ENCODE data around the gene ZNF219.

Gene ZNF219

DNA sequence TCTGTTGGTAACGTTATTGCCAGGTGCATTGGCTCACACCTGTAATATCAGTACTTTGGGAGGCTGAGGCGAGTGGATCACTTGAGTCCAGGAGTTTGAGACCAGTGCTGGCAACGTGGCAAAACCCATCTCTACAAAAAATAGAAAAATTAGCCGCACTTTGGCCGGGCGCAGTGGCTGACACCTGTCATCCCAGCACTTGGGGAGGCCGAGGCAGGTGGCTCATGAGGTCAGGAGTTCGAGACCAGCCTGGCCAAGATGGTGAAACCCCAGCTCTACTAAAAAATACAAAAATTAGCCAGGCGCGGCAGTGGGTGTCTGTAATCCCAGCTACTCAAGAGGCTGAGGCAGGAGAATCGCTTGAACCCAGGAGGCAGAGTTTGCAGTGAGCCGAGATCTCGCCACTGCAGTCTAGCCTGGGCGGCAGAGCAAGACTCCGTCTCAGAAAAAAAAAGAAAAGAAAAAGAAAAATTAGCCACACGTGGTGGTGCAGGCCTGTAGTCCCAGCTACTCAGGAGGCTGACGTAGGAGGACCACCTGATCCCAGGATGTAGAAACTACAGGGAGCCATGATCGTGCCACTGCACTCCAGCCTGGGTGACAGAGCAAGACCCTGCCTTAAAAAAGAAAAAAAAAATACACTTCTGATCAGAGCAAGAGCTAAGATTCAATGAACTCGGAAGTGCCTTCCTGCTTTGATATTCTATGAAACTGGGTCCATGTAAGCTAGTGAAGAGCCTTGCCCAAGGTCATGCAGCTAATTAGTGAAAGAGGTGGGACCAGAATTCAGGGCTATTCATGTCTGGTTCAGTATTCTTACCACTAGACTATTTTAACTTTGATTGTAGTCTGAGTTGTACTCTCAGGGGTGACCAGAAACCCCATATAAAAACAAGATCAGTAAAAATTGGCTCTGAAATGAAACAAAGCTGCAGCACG is 45.0 kb downstream of the ZNF219 start:
- H3K4me3 ChIP-seq (ENCODE audit: low read length): no peak overlapping the region
- TF ChIP-seq, protein P1, sequence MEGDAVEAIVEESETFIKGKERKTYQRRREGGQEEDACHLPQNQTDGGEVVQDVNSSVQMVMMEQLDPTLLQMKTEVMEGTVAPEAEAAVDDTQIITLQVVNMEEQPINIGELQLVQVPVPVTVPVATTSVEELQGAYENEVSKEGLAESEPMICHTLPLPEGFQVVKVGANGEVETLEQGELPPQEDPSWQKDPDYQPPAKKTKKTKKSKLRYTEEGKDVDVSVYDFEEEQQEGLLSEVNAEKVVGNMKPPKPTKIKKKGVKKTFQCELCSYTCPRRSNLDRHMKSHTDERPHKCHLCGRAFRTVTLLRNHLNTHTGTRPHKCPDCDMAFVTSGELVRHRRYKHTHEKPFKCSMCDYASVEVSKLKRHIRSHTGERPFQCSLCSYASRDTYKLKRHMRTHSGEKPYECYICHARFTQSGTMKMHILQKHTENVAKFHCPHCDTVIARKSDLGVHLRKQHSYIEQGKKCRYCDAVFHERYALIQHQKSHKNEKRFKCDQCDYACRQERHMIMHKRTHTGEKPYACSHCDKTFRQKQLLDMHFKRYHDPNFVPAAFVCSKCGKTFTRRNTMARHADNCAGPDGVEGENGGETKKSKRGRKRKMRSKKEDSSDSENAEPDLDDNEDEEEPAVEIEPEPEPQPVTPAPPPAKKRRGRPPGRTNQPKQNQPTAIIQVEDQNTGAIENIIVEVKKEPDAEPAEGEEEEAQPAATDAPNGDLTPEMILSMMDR (IDR thresholded peaks at IDR 0.05; ENCODE audit: insufficient read depth, low read depth, low read length, missing control alignments): no peak
- DNase-seq (ENCODE audit: low read depth): no peak

DNA sequence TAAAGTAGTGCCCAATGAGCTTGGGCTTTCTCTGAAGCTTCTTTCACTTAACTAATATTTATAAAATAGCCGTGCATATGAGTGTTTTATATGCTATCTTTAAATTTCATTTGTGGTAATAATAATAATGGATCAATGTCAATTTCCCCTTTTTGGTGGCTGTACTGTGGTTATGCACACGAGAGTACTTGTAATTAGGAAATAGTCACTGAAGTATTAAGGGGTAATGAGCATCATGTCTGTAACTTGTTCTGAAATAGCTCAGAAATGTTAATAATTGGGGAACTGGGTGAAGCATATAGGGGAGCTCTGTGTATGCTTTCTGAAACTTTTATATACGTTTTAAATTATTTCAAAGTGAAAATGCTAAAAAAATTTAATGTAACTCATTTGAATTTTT is 47.9 kb downstream of the ZNF219 start:
- no peak overlapping the region for H3K4me3 ChIP-seq (ENCODE audit: low read length)
- DNase-seq (ENCODE audit: low read depth): no peak
- TF ChIP-seq, protein P1 (IDR thresholded peaks at IDR 0.05; ENCODE audit: insufficient read depth, low read depth, low read length, missing control alignments): no peak

DNA sequence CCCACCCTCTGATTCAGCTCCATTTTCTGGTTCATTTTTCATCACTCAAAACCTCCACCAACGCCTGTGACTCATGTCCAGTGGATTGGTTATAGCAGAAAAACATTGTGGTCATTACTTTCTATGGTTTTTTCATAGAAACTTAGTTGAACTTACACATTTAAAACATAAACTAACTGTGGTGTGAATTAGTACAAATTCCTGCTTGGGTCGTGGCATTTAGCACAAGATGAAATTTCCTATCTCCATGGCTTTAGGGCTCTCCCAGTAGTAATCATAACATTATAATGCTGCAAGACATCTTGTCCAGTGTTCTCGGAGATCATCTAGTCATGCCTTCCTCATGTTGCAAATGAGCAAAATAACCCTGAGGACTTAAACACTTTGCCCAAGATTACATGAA is 49.2 kb downstream of the ZNF219 start:
- DNase-seq (ENCODE audit: low read depth): no peak
- no peak overlapping the region for H3K4me3 ChIP-seq (ENCODE audit: low read length)
- TF ChIP-seq, protein P1 (IDR thresholded peaks at IDR 0.05; ENCODE audit: insufficient read depth, low read depth, low read length, missing control alignments): no peak

DNA sequence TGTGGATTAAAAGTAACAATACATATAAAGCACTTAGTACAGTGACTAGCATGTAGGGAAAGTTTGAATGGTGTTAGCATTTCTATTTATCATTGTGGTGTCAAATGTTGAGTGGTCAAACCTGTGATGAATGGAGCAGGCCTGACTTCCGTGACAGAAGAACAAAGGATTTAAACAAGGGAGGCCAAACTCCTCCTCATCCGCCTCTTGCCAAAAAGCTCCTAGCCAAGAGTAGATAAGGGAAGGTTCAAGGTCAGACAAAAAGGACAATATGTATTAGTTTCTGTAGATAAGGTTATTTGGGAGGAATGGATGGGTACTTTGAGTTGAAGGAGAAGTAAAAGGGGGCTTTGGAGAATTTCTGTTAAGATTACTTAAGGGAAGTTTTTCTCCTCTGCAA is 49.8 kb downstream of the ZNF219 start:
- no peak overlapping the region for H3K4me3 ChIP-seq (ENCODE audit: low read length)
- TF ChIP-seq, protein P1 (IDR thresholded peaks at IDR 0.05; ENCODE audit: insufficient read depth, low read depth, low read length, missing control alignments): no peak
- no peak for DNase-seq (ENCODE audit: low read depth)

DNA sequence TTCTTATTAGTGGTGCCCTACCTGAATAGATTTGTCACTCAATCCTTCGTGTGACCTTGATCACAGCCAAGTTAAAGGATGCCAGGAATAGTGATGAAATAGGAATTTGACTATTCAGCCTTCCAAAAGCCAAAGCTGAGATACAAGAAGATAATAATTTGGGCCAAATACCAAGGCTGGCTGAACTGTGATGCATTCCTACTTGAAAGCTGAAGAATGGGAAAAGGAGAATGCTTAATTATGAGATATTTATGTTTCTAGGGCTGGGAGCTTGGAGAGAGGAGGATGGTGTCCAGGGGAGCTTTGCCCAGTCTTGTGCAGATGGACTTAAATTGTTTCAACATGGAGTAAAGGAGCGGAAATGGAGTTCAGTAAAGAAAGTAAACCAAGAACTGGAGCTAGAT is 51.1 kb downstream of the ZNF219 start:
- DNase-seq (ENCODE audit: low read depth): no peak
- no peak overlapping the region for H3K4me3 ChIP-seq (ENCODE audit: low read length)
- TF ChIP-seq, protein P1 (IDR thresholded peaks at IDR 0.05; ENCODE audit: insufficient read depth, low read depth, low read length, missing control alignments): no peak

DNA sequence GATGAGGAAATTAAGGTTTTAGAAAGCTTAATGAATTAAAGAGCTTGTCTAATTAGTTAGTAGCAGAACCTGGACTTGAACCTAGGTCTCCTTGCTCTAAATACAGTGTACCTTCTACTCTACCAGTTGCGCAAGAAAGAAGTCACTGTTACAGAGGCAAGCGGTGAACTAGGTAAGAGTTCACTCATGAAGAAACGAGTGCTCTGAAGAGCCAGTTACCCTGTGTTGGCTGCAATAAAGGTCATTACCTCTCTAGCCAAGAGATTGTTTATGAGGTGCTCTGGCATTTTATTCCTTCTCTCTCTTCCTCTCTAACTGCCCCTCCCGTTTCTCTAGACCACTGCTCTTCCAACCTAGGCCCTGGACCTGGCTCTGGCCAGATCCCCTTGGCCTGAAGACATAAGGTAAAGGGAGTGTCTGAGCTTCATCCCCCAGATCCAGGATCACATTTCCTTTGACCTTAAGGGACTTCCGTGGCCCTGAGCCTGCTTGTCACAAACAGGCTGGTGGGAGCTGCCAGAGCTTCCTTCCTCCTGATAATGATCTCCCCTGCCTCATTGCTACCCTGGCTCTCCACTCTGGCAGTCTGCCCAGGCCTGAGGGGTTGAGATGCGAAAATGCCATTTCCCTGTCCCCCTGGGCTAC is 54.4 kb downstream of the ZNF219 start:
- TF ChIP-seq, protein P1 (IDR thresholded peaks at IDR 0.05; ENCODE audit: insufficient read depth, low read depth, low read length, missing control alignments): no peak
- DNase-seq (ENCODE audit: low read depth): no peak
- no peak overlapping the region for H3K4me3 ChIP-seq (ENCODE audit: low read length)
